H1 (cell line): ENCODE data around the gene CELF1. TPM values are rescaled to one million over a fixed set of nuclear protein-coding genes. Genes with fewer than 3 reads are reported as not detected.

ENCODE experiments used
- CHD2 ChIP-seq: IDR thresholded peaks from 2 replicates; pipeline ENCODE4 v1.6.1; 2012; ENCODE audit warnings: low read length, improper control_type of control experiment
- CTCF ChIP-seq, 3 experiments: IDR thresholded peaks; 1 replicate in 2 of 3; 2 replicates in 1 of 3; pipeline versions ENCODE4 v1.5.1 to v1.6.1; 2011; ENCODE audit warnings: low read length in 3 of 3, mild to moderate bottlenecking in 3 of 3, inconsistent platforms in 2 of 3, low read depth in 1 of 3, moderate library complexity in 1 of 3; ENCODE audit not compliant: insufficient read depth in 1 of 3; ENCODE audit errors: control extremely low read depth in 1 of 3
- EP300 ChIP-seq, 2 experiments: IDR thresholded peaks; 1 replicate in 1 of 2; 2 replicates in 1 of 2; pipeline ENCODE4 v1.6.1; 2011 to 2012; ENCODE audit warnings: low read depth in 2 of 2, low read length in 2 of 2, mild to moderate bottlenecking in 2 of 2, borderline replicate concordance in 1 of 2, inconsistent platforms in 1 of 2, moderate library complexity in 1 of 2
- MAFK ChIP-seq: IDR thresholded peaks from 2 replicates; pipeline ENCODE4 v1.6.1; 2012; ENCODE audit warnings: low read depth, mild to moderate bottlenecking, improper control_type of control experiment, low read length
- MAX ChIP-seq: IDR thresholded peaks from 2 replicates; pipeline ENCODE4 v1.6.1; 2012; ENCODE audit warnings: inconsistent platforms
- PHF8 ChIP-seq: fragments of 200-600 bp; sonication (generic); conservative IDR thresholded peaks from 2 replicates; pipeline ENCODE4 v1.7.1; 2012; ENCODE audit warnings: low read depth, mild to moderate bottlenecking, inconsistent platforms, low read length, moderate library complexity
- POU5F1 ChIP-seq: IDR thresholded peaks from 2 replicates; pipeline ENCODE4 v1.6.1; 2011; ENCODE audit warnings: low read depth, mild to moderate bottlenecking, low read length, moderate library complexity
- TAF1 ChIP-seq: IDR thresholded peaks from 2 replicates; pipeline ENCODE4 v1.6.1; 2011; ENCODE audit warnings: mild to moderate bottlenecking, low read depth, low read length
- TEAD4 ChIP-seq: IDR thresholded peaks from 2 replicates; pipeline ENCODE4 v1.6.1; 2012; ENCODE audit warnings: low read depth, low read length, inconsistent platforms, mixed read lengths
- USF2 ChIP-seq: IDR thresholded peaks from 2 replicates; pipeline ENCODE4 v1.6.1; 2011; ENCODE audit warnings: low read length, improper control_type of control experiment
- polyA plus RNA-seq, 7 experiments: library from polyadenylated mRNA; depleted of rRNA in 3 of 7; stranded (reverse) in 5 of 7; unstranded in 2 of 7; fragments of >200 nt in 5 of 7; fragments of 200-250 nt in 2 of 7; gene quantifications; 1 replicate in 5 of 7; 2 replicates in 1 of 7; 4 replicates in 1 of 7; pipeline versions ENCODE4 v1.2.1 to v1.2.3, GENCODE V29; 2011 to 2013; ENCODE audit warnings: missing spikeins in 2 of 7, mixed read lengths in 2 of 7
- total RNA-seq: library from RNA; stranded (reverse); fragmentation: NEBNext Ultra II Directional; extraction: Animal tissue kit (Norgen Biotek cat#: 25700); gene quantifications from 2 replicates; pipeline ENCODE4 v1.2.1, GENCODE V29; 2021

The CELF1 gene
- total and polyA plus RNA-seq, 2 of the 8 experiments (the other 6 are each of a cell fraction or from before 2014, with no cell fraction given): 131 to 197 TPM

- TF ChIP-seq CTCF (IDR thresholded peaks at IDR 0.05; ENCODE audit: control extremely low read depth in 1 of 3, insufficient read depth in 1 of 3, low read depth in 1 of 3, low read length in 3 of 3) (no peak), EP300 (IDR thresholded peaks at IDR 0.05; ENCODE audit: borderline replicate concordance in 1 of 2, low read depth in 2 of 2, low read length in 2 of 2) (no peak), TEAD4 (0 out of 2 replicates have a peak, but pooled peaks have one; percentile 7), MAX (peak; percentile 45; the same call in 1 of the 2 replicates), POU5F1 (no peak), USF2 (no peak), PHF8 (no peak), TAF1 (no peak), MAFK (no peak), CHD2 (no peak)
Observed at GRCh38 chr11:47448566-47449427, 104.1 kb downstream of the CELF1 start, which contains the start of gene RAPSN (continued).
